B cell (primary cell): ENCODE results near the gene MSN. TPM values are rescaled to one million over a fixed set of nuclear protein-coding genes. Genes with fewer than 3 reads are reported as not detected.

ENCODE experiments used
- ATAC-seq: fragments of 200-7000 bp; cut with Tn5 transposase; one replicate; pipeline ENCODE4 v1.10.0; 2021; ENCODE audit warnings: low read depth, mild to moderate bottlenecking, moderate number of reproducible peaks, moderate library complexity
- CTCF ChIA-PET: fragments of 350-600 bp; sonication (Branson Sonifier 250); formaldehyde crosslinking; loops from one replicate; lab custom pipeline; 2021; ENCODE audit warnings: antibody characterized with exemption, inconsistent platforms; lab: Charles Lee
- POLR2A ChIA-PET: fragments of 350-600 bp; sonication (Branson Sonifier 250); formaldehyde crosslinking; loops from one replicate; lab custom pipeline; 2021; ENCODE audit warnings: antibody characterized with exemption; lab: Charles Lee
- DNase-seq: peaks from one replicate; pipeline ENCODE4 v3.0.0; 2013
- H2AFZ ChIP-seq: 2 replicates; pipeline ENCODE4 v1.6.1; 2012; ENCODE audit warnings: mild to moderate bottlenecking, low read depth, low read length; ENCODE audit not compliant: insufficient read depth, poor library complexity, severe bottlenecking
- H3K27ac ChIP-seq, 2 donors: 1 replicate in 1 of 2; 2 replicates in 1 of 2; pipeline ENCODE4 v1.5.1; 2012 to 2013; ENCODE audit warnings: low read length in 2 of 2, mild to moderate bottlenecking in 2 of 2, moderate library complexity in 1 of 2
- H3K27me3 ChIP-seq, 4 experiments: fragments of 200-600 bp in 1 of 4; sonication (generic) in 1 of 4; replicated peaks in 1 of 4; 1 replicate in 2 of 4; 2 replicates in 2 of 4; pipeline versions ENCODE4 v1.6.1 to v1.7.0; 2013 to 2016; ENCODE audit warnings: low read length in 3 of 4, mild to moderate bottlenecking in 2 of 4, mixed read lengths in 1 of 4, moderate library complexity in 1 of 4; ENCODE audit not compliant: insufficient read depth in 4 of 4, control insufficient read depth in 3 of 4; ENCODE audit errors: control extremely low read depth in 1 of 4
- H3K36me3 ChIP-seq, 2 experiments: replicated peaks in 1 of 2; 1 replicate in 1 of 2; 2 replicates in 1 of 2; pipeline versions ENCODE4 v1.6.1 to v1.7.1; 2013; ENCODE audit warnings: low read length in 1 of 2; ENCODE audit not compliant: insufficient read depth in 2 of 2, control insufficient read depth in 1 of 2; ENCODE audit errors: control extremely low read depth in 1 of 2, extremely low read depth in 1 of 2
- H3K4me1 ChIP-seq, 2 donors: fragments of 200-600 bp in 1 of 2; sonication (generic) in 1 of 2; 1 replicate in 1 of 2; 2 replicates in 1 of 2; pipeline versions ENCODE4 v1.5.1 to v1.6.1; 2013 to 2017; ENCODE audit warnings: low read length in 2 of 2; ENCODE audit not compliant: control insufficient read depth in 2 of 2, insufficient read depth in 2 of 2
- H3K4me2 ChIP-seq: replicated peaks from 2 replicates; pipeline ENCODE3; 2012; ENCODE audit warnings: mild to moderate bottlenecking, low read depth, low read length; ENCODE audit not compliant: poor library complexity, severe bottlenecking
- H3K4me3 ChIP-seq, 5 experiments: fragments of 200-600 bp in 1 of 5; sonication (generic) in 1 of 5; 1 replicate in 3 of 5; 2 replicates in 2 of 5; pipeline versions ENCODE4 v1.5.1 to v1.7.0; 2011 to 2016; ENCODE audit warnings: low read length in 4 of 5, mild to moderate bottlenecking in 4 of 5, low read depth in 2 of 5, control low read depth in 1 of 5, moderate library complexity in 1 of 5; ENCODE audit not compliant: insufficient read depth in 1 of 5; ENCODE audit errors: control extremely low read depth in 1 of 5, extremely low read depth in 1 of 5
- H3K79me2 ChIP-seq: fragments of 200-600 bp; sonication (generic); one replicate; pipeline ENCODE4 v1.6.0; 2016; ENCODE audit warnings: low read length; ENCODE audit not compliant: control insufficient read depth, insufficient read depth
- H3K9ac ChIP-seq: fragments of 200-600 bp; sonication (generic); 2 replicates; pipeline ENCODE4 v1.6.1; 2017; ENCODE audit warnings: mild to moderate bottlenecking, low read length, moderate library complexity
- H3K9me3 ChIP-seq, 3 donors: one replicate each; pipeline versions ENCODE4 v1.6.1 to v1.7.1; 2013; ENCODE audit warnings: low read length in 2 of 3; ENCODE audit not compliant: control insufficient read depth in 2 of 3, insufficient read depth in 1 of 3; ENCODE audit errors: control extremely low read depth in 1 of 3
- H4K20me1 ChIP-seq: 2 replicates; pipeline ENCODE4 v1.6.0; 2012; ENCODE audit warnings: mild to moderate bottlenecking, low read length; ENCODE audit not compliant: insufficient read depth, control insufficient read depth, poor library complexity, severe bottlenecking
- H3K27ac Mint-ChIP-seq: one replicate; pipeline ENCODE4 v1.8.0; 2021; ENCODE audit warnings: mixed read lengths
- H3K27me3 Mint-ChIP-seq: one replicate; pipeline ENCODE4 v1.8.0; 2021; ENCODE audit warnings: mixed read lengths
- H3K4me1 Mint-ChIP-seq: one replicate; pipeline ENCODE4 v1.8.0; 2021; ENCODE audit warnings: mixed read lengths
- H3K4me3 Mint-ChIP-seq: one replicate; pipeline ENCODE4 v1.8.0; 2021; ENCODE audit warnings: mixed read lengths
- H3K9me3 Mint-ChIP-seq: one replicate; pipeline ENCODE4 v1.8.0; 2022; ENCODE audit warnings: mixed read lengths; ENCODE audit not compliant: insufficient read depth
- CTCF ChIP-seq: fragments of 200-600 bp; IDR thresholded peaks from one replicate; pipeline ENCODE4 v1.8.0; 2022; ENCODE audit warnings: antibody characterized with exemption, mild to moderate bottlenecking
- EZH2 ChIP-seq: IDR thresholded peaks from 2 replicates; pipeline ENCODE4 v1.6.1; 2012; ENCODE audit warnings: borderline replicate concordance, low read depth, mild to moderate bottlenecking, moderate library complexity, low read length; ENCODE audit not compliant: insufficient read depth, poor library complexity, severe bottlenecking
- WGBS: methylation state at CpG from one replicate; pipeline ENCODE4 v1.1.5; 2013; ENCODE audit warnings: missing lambda C conversion rate; ENCODE audit not compliant: insufficient coverage; 5-methylcytosine and 5-hydroxymethylcytosine counted together
- intact Hi-C: fragments of 100-400 bp; cut with micrococcal nuclease; formaldehyde crosslinking; loops from one replicate; pipeline ENCODE4 v1.10.0; 2022
- polyA plus RNA-seq: library from polyadenylated mRNA; depleted of rRNA; stranded (reverse); fragments of >200 nt; gene quantifications from 2 replicates; pipeline ENCODE4 v1.2.3, GENCODE V29; 2012
- total RNA-seq, 2 donors: library from RNA; stranded (reverse); fragments of 120-200 nt in 1 of 2; gene quantifications; 1 replicate in 1 of 2; 2 replicates in 1 of 2; pipeline versions ENCODE4 v1.2.3 to v1.2.4, GENCODE V29; 2013 to 2022

MSN gene
- total and polyA plus RNA-seq, 2 donors (not counting 1 experiment from before 2014, with no cell fraction given) = 181 to 414 TPM

- no peaks in the 10 kb centered on the region for H3K9me3 ChIP-seq
- no CpG with 5 or more reads among the region's 1 CpG for WGBS
- no peak overlapping the region for H3K9ac ChIP-seq
- peaks cover 33 to 47% of the 10 kb centered on the region in 2 donors for H3K4me1 ChIP-seq
- intact Hi-C loops = loop anchor here (10.0 kb wide), 2 partner anchors 168 to 258 kb away; no protein-coding TSS in a partner anchor
- TF ChIP-seq CTCF (no peak), EZH2 (no peak)
- H3K27me3 ChIP-seq = no peaks in the 10 kb centered on the region
- Mint-ChIP-seq H3K9me3 (peaks cover 3% of the 10 kb centered on the region), H3K27ac (no peak overlapping the region), H3K4me3 (no peak overlapping the region), H3K4me1 (peaks cover 62% of the 10 kb centered on the region), H3K27me3 (no peaks in the 10 kb centered on the region)
- POLR2A ChIA-PET = interaction anchor here (0.5 kb wide), 1 partner anchor 181 kb away, joined by 4 read pairs; no protein-coding TSS in a partner anchor
- no peak overlapping the region for H2AFZ ChIP-seq
- peaks cover 0 to 72% of the 10 kb centered on the region in 2 experiments for H3K36me3 ChIP-seq
- DNase-seq (no peak), ATAC-seq (no peak)
- no peak overlapping the region for H3K4me2 ChIP-seq
- peak overlapping the region in 1 of 2 donors; percentile 55 for H3K27ac ChIP-seq
- peaks cover 70% of the 10 kb centered on the region for H3K79me2 ChIP-seq
- no peak overlapping the region for H3K4me3 ChIP-seq
- H4K20me1 ChIP-seq = peaks cover 30% of the 10 kb centered on the region
- CTCF ChIA-PET = interaction anchor here (1.3 to 1.4 kb wide), 2 partner anchors 11 to 259 kb away, joined by 3 to 4 read pairs; no protein-coding TSS in a partner anchor
These were observed 59.3 kb downstream of the MSN start for GRCh38 chrX:65726715-65727114.

- H3K9me3 ChIP-seq = no peaks in the 10 kb centered on the region
- no peak overlapping the region for H2AFZ ChIP-seq
- Mint-ChIP-seq H3K27me3 (no peaks in the 10 kb centered on the region), H3K4me3 (no peak overlapping the region), H3K4me1 (peaks cover 23% of the 10 kb centered on the region), H3K9me3 (no peaks in the 10 kb centered on the region), H3K27ac (peak overlapping the region; percentile 32)
- H3K4me1 ChIP-seq = peaks cover 4 to 7% of the 10 kb centered on the region in 2 donors
- peaks cover 20% of the 10 kb centered on the region for H4K20me1 ChIP-seq
- H3K79me2 ChIP-seq = peaks cover 20% of the 10 kb centered on the region
- ATAC-seq = no peak
- peaks cover 0 to 90% of the 10 kb centered on the region in 2 experiments for H3K36me3 ChIP-seq
- DNase-seq = no peak
- H3K27me3 ChIP-seq = no peaks in the 10 kb centered on the region
- intact Hi-C loops = loop anchor here (10.0 kb wide), 1 partner anchor 383 kb away; no protein-coding TSS in a partner anchor
- no CpG with 5 or more reads among the region's 1 CpG for WGBS
- no peak for TF ChIP-seq EZH2
- no peak for TF ChIP-seq CTCF
- H3K27ac ChIP-seq = peak overlapping the region in 1 of 2 donors; percentile 38
- no peak overlapping the region for H3K4me3 ChIP-seq
- POLR2A ChIA-PET = interaction anchor here (0.6 kb wide), 1 partner anchor 136 kb away, joined by 5 read pairs; no protein-coding TSS in a partner anchor
- no peak overlapping the region for H3K9ac ChIP-seq
- CTCF ChIA-PET = no interaction called here
- H3K4me2 ChIP-seq = no peak overlapping the region
These were observed 64.3 kb downstream of the MSN start for GRCh38 chrX:65731684-65732289.
